AG04449 (cell line): Measurements from ENCODE around the gene MGA.

Experiments used
- CTCF ChIA-PET: fragments of 350-600 bp; formaldehyde crosslinking; extraction: SDS; loops from one replicate; lab custom pipeline; 2021; ENCODE audit warnings: antibody characterized with exemption; lab: Yijun Ruan, JAX
- POLR2A ChIA-PET: fragments of 400-600, 350-600 bp; formaldehyde crosslinking; extraction: SDS; loops from one replicate; lab custom pipeline; 2020; ENCODE audit warnings: antibody characterized with exemption, inconsistent platforms; lab: Yijun Ruan, JAX
- DNase-seq: peaks from one replicate; pipeline ENCODE4 v3.0.0-alpha.2; 2010; ENCODE audit warnings: low read depth, low spot score
- H3K4me3 ChIP-seq: 2 replicates; pipeline ENCODE4 v1.5.1; 2011; ENCODE audit warnings: low read depth, mild to moderate bottlenecking, control low read depth, low read length
- TF ChIP-seq, protein P1 (sequence below): IDR thresholded peaks from one replicate; pipeline ENCODE4 v1.5.1; 2011; ENCODE audit warnings: mild to moderate bottlenecking, moderate library complexity, low read length, control low read depth, inconsistent platforms; ENCODE audit not compliant: insufficient read depth; ENCODE audit errors: missing control alignments

The MGA gene

DNA sequence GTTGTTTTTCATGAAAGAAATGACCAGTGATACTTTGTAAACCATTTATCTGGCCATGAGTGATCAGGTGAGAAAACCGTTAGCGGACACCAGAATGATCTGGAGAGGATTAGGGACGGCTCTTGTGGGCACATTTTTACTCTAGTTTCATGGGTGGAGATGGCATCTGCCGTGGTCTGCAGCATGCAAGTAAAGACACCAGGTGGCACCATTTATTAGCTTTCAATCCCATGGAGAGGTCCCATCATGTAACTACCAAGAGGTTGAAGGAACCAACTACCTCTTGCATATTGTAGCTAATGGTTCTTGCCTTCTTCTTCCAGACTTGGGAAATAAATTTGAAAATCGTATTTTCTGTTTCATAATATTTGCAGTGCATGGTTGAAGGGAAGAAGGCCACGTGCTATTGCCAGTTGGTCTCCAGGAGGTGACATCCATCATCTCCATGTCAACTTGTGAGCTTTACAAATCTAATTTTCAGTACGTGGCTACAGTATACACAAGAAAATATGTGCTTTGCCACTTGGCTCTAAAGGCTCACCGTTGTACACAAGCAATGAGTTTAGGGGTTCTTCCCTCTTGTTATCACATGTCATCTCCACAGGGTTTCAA, 112.6 kb downstream of the MGA start:
- no peak overlapping the region for H3K4me3 ChIP-seq
- DNase-seq = peak; percentile 38
- ChIA-PET CTCF (interaction anchor here (0.8 to 19.6 kb wide), 35 partner anchors 8 to 311 kb away, joined by 3 to 756 read pairs (median 6); no protein-coding TSS in a partner anchor), POLR2A (interaction anchor here (0.6 to 2.5 kb wide), 2 partner anchors 38 to 373 kb away, joined by 3 to 16 read pairs; no protein-coding TSS in a partner anchor)
- TF ChIP-seq, protein P1, sequence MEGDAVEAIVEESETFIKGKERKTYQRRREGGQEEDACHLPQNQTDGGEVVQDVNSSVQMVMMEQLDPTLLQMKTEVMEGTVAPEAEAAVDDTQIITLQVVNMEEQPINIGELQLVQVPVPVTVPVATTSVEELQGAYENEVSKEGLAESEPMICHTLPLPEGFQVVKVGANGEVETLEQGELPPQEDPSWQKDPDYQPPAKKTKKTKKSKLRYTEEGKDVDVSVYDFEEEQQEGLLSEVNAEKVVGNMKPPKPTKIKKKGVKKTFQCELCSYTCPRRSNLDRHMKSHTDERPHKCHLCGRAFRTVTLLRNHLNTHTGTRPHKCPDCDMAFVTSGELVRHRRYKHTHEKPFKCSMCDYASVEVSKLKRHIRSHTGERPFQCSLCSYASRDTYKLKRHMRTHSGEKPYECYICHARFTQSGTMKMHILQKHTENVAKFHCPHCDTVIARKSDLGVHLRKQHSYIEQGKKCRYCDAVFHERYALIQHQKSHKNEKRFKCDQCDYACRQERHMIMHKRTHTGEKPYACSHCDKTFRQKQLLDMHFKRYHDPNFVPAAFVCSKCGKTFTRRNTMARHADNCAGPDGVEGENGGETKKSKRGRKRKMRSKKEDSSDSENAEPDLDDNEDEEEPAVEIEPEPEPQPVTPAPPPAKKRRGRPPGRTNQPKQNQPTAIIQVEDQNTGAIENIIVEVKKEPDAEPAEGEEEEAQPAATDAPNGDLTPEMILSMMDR = peak; percentile 75

DNA sequence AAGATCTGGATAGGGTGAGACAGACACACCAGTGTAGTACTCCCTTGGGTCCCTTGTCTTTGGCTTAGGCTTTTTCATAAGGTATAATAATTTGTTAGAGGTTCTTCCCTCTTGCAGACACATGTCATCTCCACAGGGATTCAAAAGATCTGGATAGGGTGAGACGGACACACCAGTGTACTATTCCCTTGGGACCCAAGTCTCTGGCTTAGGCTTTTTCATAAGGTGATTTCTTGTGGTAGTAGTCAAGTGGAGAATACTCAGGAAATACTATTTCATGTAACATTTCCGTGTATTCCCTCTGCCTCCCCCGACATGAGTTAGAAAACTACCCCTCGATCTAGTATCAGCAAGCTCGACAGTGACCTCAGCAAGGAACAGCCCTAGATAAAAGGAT, 113.1 kb downstream of the MGA start:
- POLR2A ChIA-PET = interaction anchor here (0.6 to 2.5 kb wide), 5 partner anchors 17 to 374 kb away, joined by 3 to 16 read pairs (median 3); partner anchors contain the start of gene RPAP1
- TF ChIP-seq, protein P1 = no peak
- CTCF ChIA-PET = interaction anchor here (0.8 to 19.6 kb wide), 37 partner anchors 7 to 311 kb away, joined by 3 to 756 read pairs (median 5); no protein-coding TSS in a partner anchor
- H3K4me3 ChIP-seq = peak overlapping the region; percentile 90
- DNase-seq = no peak

DNA sequence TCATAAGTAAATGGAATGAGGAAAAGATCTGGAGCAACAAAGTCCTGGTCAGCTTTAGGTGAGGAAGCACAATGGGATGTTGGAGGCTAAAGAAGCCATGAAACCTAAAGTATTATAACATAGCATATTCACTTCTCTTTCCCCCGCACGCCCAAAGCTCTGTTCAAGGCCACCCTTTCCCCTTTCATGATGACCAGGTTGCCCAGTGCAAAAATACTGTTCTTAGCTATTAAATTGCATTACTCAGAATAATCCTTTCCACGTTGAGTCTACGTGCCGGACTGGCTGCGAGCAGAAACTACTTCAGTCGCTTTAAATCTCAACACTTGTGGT, 113.5 kb downstream of the MGA start:
- DNase-seq = no peak
- CTCF ChIA-PET = interaction anchor here (0.7 to 19.6 kb wide), 28 partner anchors 10 to 308 kb away, joined by 3 to 756 read pairs (median 8); no protein-coding TSS in a partner anchor

DNA sequence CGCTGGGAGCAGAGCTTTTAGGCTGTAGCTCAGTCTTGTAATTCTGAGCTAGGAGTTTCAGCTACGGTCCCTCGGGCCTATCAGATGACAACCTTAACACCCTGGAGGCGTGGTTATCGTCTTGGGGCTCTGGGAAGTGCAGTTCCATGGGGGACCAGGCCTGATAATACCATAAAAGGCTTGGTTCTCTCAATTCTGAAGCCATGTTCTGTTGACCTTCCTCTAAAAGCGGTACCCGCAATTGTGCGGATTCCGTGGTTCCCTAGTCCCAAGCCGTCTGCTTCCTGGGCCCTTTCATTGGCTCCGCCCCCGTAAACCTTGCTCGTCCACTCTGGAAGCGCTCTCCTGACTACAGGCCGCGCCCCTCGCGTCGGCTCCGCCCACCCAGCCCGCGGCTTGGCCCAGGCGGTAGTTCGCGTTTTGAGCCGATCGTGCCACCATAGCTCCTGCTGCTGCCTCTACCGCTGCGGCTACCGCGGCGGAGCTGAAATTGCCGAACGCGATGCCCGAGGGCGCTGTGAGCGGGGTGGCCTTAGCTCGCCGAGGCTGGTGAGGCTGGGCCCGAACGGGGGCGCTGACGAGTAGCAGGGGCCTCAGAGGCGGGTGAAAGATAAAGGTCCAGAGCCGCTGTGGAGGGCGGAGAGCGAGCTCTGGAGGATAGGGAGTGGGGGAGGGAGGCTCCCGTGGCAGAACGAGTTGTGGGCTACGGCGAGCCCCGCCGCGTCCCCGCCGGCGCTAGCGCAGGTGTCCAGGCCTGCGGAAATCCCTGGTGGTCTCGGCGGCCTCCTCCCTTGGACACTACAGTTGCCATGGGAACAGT, 114.1 kb downstream of the MGA start, which contains the start of gene MAPKBP1:
TSS of gene MAPKBP1 (plus strand) at position 423 of the 820 bp plus-strand sequence. CDS start 792 bp downstream, outside the sequence.
- POLR2A ChIA-PET = interaction anchor here (0.6 to 2.5 kb wide), 6 partner anchors 8 to 230 kb away, joined by 3 to 16 read pairs (median 3); partner anchors contain the start of gene RPAP1
- TF ChIP-seq, protein P1 = peak; percentile 99
- CTCF ChIA-PET = interaction anchor here (0.7 to 19.6 kb wide), 26 partner anchors 10 to 309 kb away, joined by 3 to 756 read pairs (median 10); no protein-coding TSS in a partner anchor
- peak; percentile 93 for DNase-seq
- peak within 1 kb of the TSS; percentile 90 for H3K4me3 ChIP-seq

More for the DNA sequence above, 113.5 kb downstream of the MGA start:
- TF ChIP-seq, protein P1 = no peak
- POLR2A ChIA-PET = interaction anchor here (0.6 to 2.5 kb wide), 6 partner anchors 17 to 374 kb away, joined by 3 to 16 read pairs (median 3); partner anchors contain the start of gene RPAP1
- H3K4me3 ChIP-seq = peak overlapping the region; percentile 90

DNA sequence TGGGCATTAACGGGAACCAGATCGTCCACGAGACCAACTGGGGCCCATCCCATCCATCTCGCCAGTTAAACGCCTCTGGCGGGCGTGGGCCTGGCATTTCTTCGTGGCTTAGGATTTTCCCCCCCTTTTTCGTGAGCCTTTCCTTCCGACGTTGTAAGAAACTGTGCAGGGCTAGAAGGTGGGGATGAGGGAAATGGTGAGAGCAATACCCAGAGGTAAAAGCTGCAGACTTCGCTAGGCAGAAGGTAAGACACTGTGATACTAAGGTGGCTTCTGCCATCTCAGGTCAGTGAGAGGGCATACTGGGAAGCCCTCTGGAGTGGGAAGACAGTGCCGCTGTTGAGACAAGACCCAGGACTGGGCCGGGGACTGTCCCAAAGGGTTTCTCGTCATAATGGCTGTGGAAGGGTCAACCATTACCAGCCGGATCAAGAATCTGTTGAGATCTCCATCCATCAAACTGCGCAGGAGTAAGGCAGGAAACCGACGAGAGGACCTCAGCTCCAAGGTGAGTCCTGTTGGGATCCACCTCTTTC, 114.7 kb downstream of the MGA start:
- ChIA-PET CTCF (interaction anchor here (1.0 to 19.6 kb wide), 13 partner anchors 9 to 309 kb away, joined by 3 to 756 read pairs (median 24); no protein-coding TSS in a partner anchor), POLR2A (interaction anchor here (1.2 to 2.5 kb wide), 4 partner anchors 15 to 168 kb away, joined by 3 to 16 read pairs (median 5); no protein-coding TSS in a partner anchor)
- H3K4me3 ChIP-seq = peak overlapping the region; percentile 90
- TF ChIP-seq, protein P1 = no peak
- DNase-seq = no peak
